SK-N-SH (cell line): ENCODE data around the gene MEI1. TPM values are rescaled to one million over a fixed set of nuclear protein-coding genes. Genes with fewer than 3 reads are reported as not detected.

Experiments used
- CTCF ChIA-PET: fragments of 300-600, 350-600 bp; formaldehyde crosslinking; extraction: SDS; loops from one replicate; lab custom pipeline; 2021; lab: Yijun Ruan, JAX
- POLR2A ChIA-PET: fragments of 350-600 bp; sonication (Branson Sonifier 250); formaldehyde crosslinking; extraction: SDS; loops from one replicate; lab custom pipeline; 2020; ENCODE audit warnings: antibody characterized with exemption, inconsistent platforms; lab: Yijun Ruan, JAX
- DNase-seq: peaks from one replicate; pipeline ENCODE4 v3.0.0; 2012
- H2AFZ ChIP-seq: fragments of 200-600 bp; sonication (generic); 2 replicates; pipeline ENCODE4 v1.8.1; 2016; ENCODE audit warnings: antibody characterized with exemption, mild to moderate bottlenecking, low read depth
- H3F3A ChIP-seq: fragments of 200-600 bp; sonication (generic); replicated peaks from 2 replicates; pipeline ENCODE3; 2016; ENCODE audit warnings: antibody characterized with exemption, mild to moderate bottlenecking; ENCODE audit not compliant: insufficient read depth
- H3K27ac ChIP-seq, 2 experiments: fragments of 200-500 bp in 1 of 2; fragments of 200-600 bp in 1 of 2; sonication (Bioruptor generic) in 1 of 2; sonication (generic), shearing (Covaris generic) in 1 of 2; 2 replicates each; pipeline versions ENCODE4 v1.5.1 to v1.6.1; 2014 to 2016; ENCODE audit warnings: low read depth in 2 of 2, inconsistent platforms in 1 of 2, low read length in 1 of 2, mild to moderate bottlenecking in 1 of 2, mixed read lengths in 1 of 2
- H3K27me3 ChIP-seq: fragments of 200-600 bp; sonication (generic), shearing (Covaris generic); 2 replicates; pipeline ENCODE4 v1.6.1; 2016; ENCODE audit warnings: mixed run types; ENCODE audit not compliant: insufficient read depth
- H3K36me3 ChIP-seq, 2 experiments: fragments of 200-500 bp in 1 of 2; fragments of 200-600 bp in 1 of 2; sonication (Bioruptor generic) in 1 of 2; sonication (generic) in 1 of 2; replicated peaks in 1 of 2; 2 replicates each; pipeline versions ENCODE3 to v1.5.1; 2014 to 2016; ENCODE audit warnings: low read length in 1 of 2, mild to moderate bottlenecking in 1 of 2; ENCODE audit not compliant: insufficient read depth in 2 of 2, control insufficient read depth in 1 of 2
- H3K4me1 ChIP-seq, 2 experiments: fragments of 200-500 bp in 1 of 2; fragments of 200-600 bp in 1 of 2; sonication (Bioruptor generic) in 1 of 2; sonication (generic), shearing (Covaris generic) in 1 of 2; 2 replicates each; pipeline versions ENCODE4 v1.5.1 to v1.6.1; 2014 to 2016; ENCODE audit warnings: low read depth in 1 of 2, low read length in 1 of 2, mixed run types in 1 of 2; ENCODE audit not compliant: insufficient read depth in 2 of 2, control insufficient read depth in 1 of 2
- H3K4me2 ChIP-seq: fragments of 200-600 bp; sonication (generic), shearing (Covaris generic); 2 replicates; pipeline ENCODE4 v1.6.1; 2017; ENCODE audit warnings: mixed run types
- H3K4me3 ChIP-seq, 2 experiments: fragments of 200-500 bp in 1 of 2; fragments of 200-600 bp in 1 of 2; sonication (Bioruptor generic) in 1 of 2; sonication (generic), shearing (Covaris generic) in 1 of 2; 2 replicates each; pipeline versions ENCODE4 v1.5.1 to v1.8.1; 2014 to 2016; ENCODE audit warnings: low read depth in 2 of 2, inconsistent platforms in 1 of 2, low read length in 1 of 2, mild to moderate bottlenecking in 1 of 2, mixed read lengths in 1 of 2, moderate library complexity in 1 of 2
- H3K79me2 ChIP-seq: fragments of 200-600 bp; sonication (generic); 2 replicates; pipeline ENCODE4 v1.8.1; 2017; ENCODE audit warnings: mild to moderate bottlenecking; ENCODE audit not compliant: insufficient read depth
- H3K9ac ChIP-seq: fragments of 200-600 bp; sonication (generic); 2 replicates; pipeline ENCODE4 v1.6.1; 2017; ENCODE audit warnings: mixed run types
- H3K9me2 ChIP-seq: fragments of 200-600 bp; sonication (generic); 2 replicates; pipeline ENCODE4 v1.6.1; 2017; ENCODE audit warnings: mixed run types
- H3K9me3 ChIP-seq: fragments of 200-600 bp; sonication (generic); 2 replicates; pipeline ENCODE4 v1.6.1; 2017; ENCODE audit warnings: mixed run types, mild to moderate bottlenecking, moderate library complexity
- H4K20me1 ChIP-seq: fragments of 200-600 bp; sonication (generic); 2 replicates; pipeline ENCODE4 v1.6.1; 2017; ENCODE audit warnings: mild to moderate bottlenecking, mixed run types; ENCODE audit not compliant: insufficient read depth
- CHD2 ChIP-seq: fragments of 150-350 bp; IDR thresholded peaks from 2 replicates; pipeline ENCODE4 v1.6.1; 2018; ENCODE audit warnings: low read length; ENCODE audit not compliant: partially characterized antibody
- CTCF ChIP-seq: fragments of 200-600 bp; sonication (generic); IDR thresholded peaks from 2 replicates; pipeline ENCODE4 v1.6.1; 2017; ENCODE audit warnings: antibody characterized with exemption, mild to moderate bottlenecking, moderate library complexity
- EP300 ChIP-seq, 2 experiments: IDR thresholded peaks; 2 replicates each; pipeline versions ENCODE4 v1.4.0 to v1.6.1; 2012; ENCODE audit warnings: borderline replicate concordance in 1 of 2, low read depth in 1 of 2, low read length in 1 of 2
- FOXJ3 ChIP-seq: sonication (generic); formaldehyde crosslinking; IDR thresholded peaks from 2 replicates; pipeline ENCODE4 v1.5.1; 2020; ENCODE audit warnings: mild to moderate bottlenecking, missing genetic modification reagents
- FOXM1 ChIP-seq: IDR thresholded peaks from 2 replicates; pipeline ENCODE4 v1.4.0; 2012; ENCODE audit warnings: low read depth, mild to moderate bottlenecking
- GATA2 ChIP-seq: sonication (generic); formaldehyde crosslinking; IDR thresholded peaks from 2 replicates; pipeline ENCODE4 v1.5.0; 2020; ENCODE audit warnings: mild to moderate bottlenecking, missing genetic modification reagents
- IRF3 ChIP-seq: fragments of 150-350 bp; IDR thresholded peaks from 2 replicates; pipeline ENCODE4 v1.6.1; 2016; ENCODE audit warnings: mild to moderate bottlenecking, low read depth, low read length
- MAX ChIP-seq: IDR thresholded peaks from 2 replicates; pipeline ENCODE4 v1.4.0; 2012; ENCODE audit warnings: low read depth
- NRF1 ChIP-seq: IDR thresholded peaks from 2 replicates; pipeline ENCODE4 v1.6.1; 2012; ENCODE audit warnings: low read depth, mild to moderate bottlenecking, low read length
- POLR2AphosphoS5 ChIP-seq: IDR thresholded peaks from 2 replicates; pipeline ENCODE4 v1.6.1; 2012; ENCODE audit warnings: low read depth, low read length
- REST ChIP-seq: IDR thresholded peaks from 2 replicates; pipeline ENCODE4 v1.6.1; 2012; ENCODE audit warnings: mild to moderate bottlenecking, low read depth, low read length, moderate library complexity
- RFX5 ChIP-seq: IDR thresholded peaks from 2 replicates; pipeline ENCODE4 v1.6.1; 2012; ENCODE audit warnings: mild to moderate bottlenecking, improper control_type of control experiment, low read length
- SIN3A ChIP-seq: IDR thresholded peaks from 2 replicates; pipeline ENCODE4 v1.6.1; 2012; ENCODE audit warnings: low read depth, mild to moderate bottlenecking, low read length, moderate library complexity, borderline replicate concordance
- SMC3 ChIP-seq: IDR thresholded peaks from 2 replicates; pipeline ENCODE4 v1.6.1; 2012; ENCODE audit warnings: low read depth, low read length, improper control_type of control experiment
- TAF1 ChIP-seq: IDR thresholded peaks from 2 replicates; pipeline ENCODE4 v1.6.1; 2012; ENCODE audit warnings: low read depth, mild to moderate bottlenecking, low read length, moderate library complexity, borderline replicate concordance
- TCF12 ChIP-seq: IDR thresholded peaks from 2 replicates; pipeline ENCODE4 v1.4.0; 2012
- YY1 ChIP-seq: IDR thresholded peaks from 2 replicates; pipeline ENCODE4 v1.4.0; 2012; ENCODE audit warnings: low read depth, mild to moderate bottlenecking
- ZBTB33 ChIP-seq: IDR thresholded peaks from 2 replicates; pipeline ENCODE4 v1.4.0; 2012; ENCODE audit warnings: low read depth, borderline replicate concordance
- WGBS: methylation state at CpG from one replicate; pipeline ENCODE4 v1.1.6; 2017; ENCODE audit warnings: low lambda C conversion rate; 5-methylcytosine and 5-hydroxymethylcytosine counted together
- polyA plus RNA-seq, 3 experiments: library from polyadenylated mRNA; depleted of rRNA; stranded (reverse); fragments of >200 nt; gene quantifications; 2 replicates each; pipeline ENCODE4 v1.2.3, GENCODE V29; 2012

MEI1 gene
- polyA plus RNA-seq, 1 of the 3 experiments (the other 2 are of a cell fraction): not detected

GRCh38 chr22:41838842-41839618, 139.7 kb downstream of the MEI1 start:
- 0 out of 2 replicates have a peak, but pooled peaks cover 7% of the 10 kb centered on the region for H3K79me2 ChIP-seq
- CTCF ChIA-PET: interaction anchor here (1.3 kb wide), 1 partner anchor 17 kb away, joined by 3 read pairs; no protein-coding TSS in a partner anchor
- H3K36me3 ChIP-seq: no peaks in the 10 kb centered on the region
- no peaks in the 10 kb centered on the region for H4K20me1 ChIP-seq
- H2AFZ ChIP-seq: no peak overlapping the region
- H3K9ac ChIP-seq: no peak overlapping the region
- H3K4me1 ChIP-seq: no peaks in the 10 kb centered on the region
- 72% methylated on average over 1 of the region's 1 CpG for WGBS
- H3K27me3 ChIP-seq: no peaks in the 10 kb centered on the region
- POLR2A ChIA-PET: interaction anchor here (0.6 kb wide), 1 partner anchor 164 kb away, joined by 3 read pairs; no protein-coding TSS in a partner anchor
- no peaks in the 10 kb centered on the region for H3F3A ChIP-seq
- H3K27ac ChIP-seq: no peak overlapping the region
- TF ChIP-seq FOXJ3 (CRISPR knock-in tag) (no peak), YY1 (no peak), REST (no peak), RFX5 (no peak), FOXM1 (no peak), MAX (no peak), TCF12 (no peak), NRF1 (no peak), IRF3 (no peak)
- DNase-seq: no peak
- no peaks in the 10 kb centered on the region for H3K9me2 ChIP-seq
- no peak overlapping the region for H3K4me3 ChIP-seq
- no peaks in the 10 kb centered on the region for H3K9me3 ChIP-seq
- H3K4me2 ChIP-seq: no peak overlapping the region

- no peaks in the 10 kb centered on the region for H3K9me2 ChIP-seq
- no peaks in the 10 kb centered on the region for H3K79me2 ChIP-seq
- H3K9ac ChIP-seq: no peak overlapping the region
- DNase-seq: no peak
- no peaks in the 10 kb centered on the region for H3K36me3 ChIP-seq
- ChIA-PET CTCF (no interaction called here), POLR2A (no interaction called here)
- no peak overlapping the region for H2AFZ ChIP-seq
- H3K4me1 ChIP-seq: no peaks in the 10 kb centered on the region
- no peaks in the 10 kb centered on the region for H3K27me3 ChIP-seq
- H3F3A ChIP-seq: no peaks in the 10 kb centered on the region
- H3K9me3 ChIP-seq: no peaks in the 10 kb centered on the region
- H3K4me3 ChIP-seq: no peak overlapping the region
- no peaks in the 10 kb centered on the region for H4K20me1 ChIP-seq
- H3K27ac ChIP-seq: no peak overlapping the region
- WGBS: 95% methylated on average over 5 of the region's 5 CpGs
- H3K4me2 ChIP-seq: no peak overlapping the region
- TF ChIP-seq GATA2 (CRISPR knock-in tag) (no peak), EP300 (IDR thresholded peaks at IDR 0.05; ENCODE audit: borderline replicate concordance in 1 of 2, low read depth in 1 of 2, low read length in 1 of 2) (no peak), ZBTB33 (no peak), SIN3A (no peak), SMC3 (no peak), CHD2 (no peak), YY1 (no peak), POLR2AphosphoS5 (no peak), CTCF (no peak), TAF1 (no peak), NRF1 (no peak), FOXJ3 (CRISPR knock-in tag) (no peak)
Observed at GRCh38 chr22:41840216-41840615, 140.9 kb downstream of the MEI1 start.
